CD4-positive, alpha-beta T cell treated with Interleukin-10 for 1 hour (primary cell): Measurements from ENCODE around the gene ZFP1.

Experiments used
- DNase-seq: peaks from one replicate; pipeline ENCODE4 v3.0.0-alpha.2; 2020

ZFP1 gene

GRCh38 chr16:75148311-75149195 is at the start of gene ZFP1:
TSS of gene ZFP1 (plus strand) at chr16:75148524. CDS start at chr16:75152952, 4,428 bp downstream.
- peak; percentile 95 for DNase-seq

DNA sequence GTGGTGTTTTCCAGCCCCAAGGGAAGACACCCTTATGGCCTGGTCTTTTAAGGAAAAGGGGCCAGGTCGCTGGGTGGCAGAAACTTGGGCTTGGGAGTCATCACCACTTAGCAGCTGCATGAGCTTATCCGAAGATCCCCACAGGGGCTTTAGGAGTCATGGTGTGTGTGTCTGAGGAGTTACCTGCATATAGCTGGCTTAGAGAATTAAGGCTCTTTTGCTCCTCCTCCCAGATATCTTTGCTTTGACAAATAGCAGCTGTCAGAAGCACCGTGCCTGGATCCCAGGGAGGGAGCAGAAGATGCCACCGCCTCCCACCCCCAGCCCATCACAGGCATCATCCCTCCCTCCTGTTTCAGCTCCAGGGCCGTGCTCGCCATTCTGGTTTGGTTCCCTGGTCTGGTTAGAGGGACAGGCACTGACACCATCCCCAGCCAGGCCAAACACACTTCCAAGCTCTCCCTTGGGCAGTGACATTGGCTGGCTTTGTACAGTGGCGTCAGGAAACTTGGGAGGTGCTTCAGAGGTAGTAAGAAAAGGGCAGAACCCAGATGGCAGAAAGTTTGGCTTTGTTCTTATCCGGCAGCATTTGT is 49.2 kb upstream of the ZFP1 start:
- DNase-seq, result no peak

DNA sequence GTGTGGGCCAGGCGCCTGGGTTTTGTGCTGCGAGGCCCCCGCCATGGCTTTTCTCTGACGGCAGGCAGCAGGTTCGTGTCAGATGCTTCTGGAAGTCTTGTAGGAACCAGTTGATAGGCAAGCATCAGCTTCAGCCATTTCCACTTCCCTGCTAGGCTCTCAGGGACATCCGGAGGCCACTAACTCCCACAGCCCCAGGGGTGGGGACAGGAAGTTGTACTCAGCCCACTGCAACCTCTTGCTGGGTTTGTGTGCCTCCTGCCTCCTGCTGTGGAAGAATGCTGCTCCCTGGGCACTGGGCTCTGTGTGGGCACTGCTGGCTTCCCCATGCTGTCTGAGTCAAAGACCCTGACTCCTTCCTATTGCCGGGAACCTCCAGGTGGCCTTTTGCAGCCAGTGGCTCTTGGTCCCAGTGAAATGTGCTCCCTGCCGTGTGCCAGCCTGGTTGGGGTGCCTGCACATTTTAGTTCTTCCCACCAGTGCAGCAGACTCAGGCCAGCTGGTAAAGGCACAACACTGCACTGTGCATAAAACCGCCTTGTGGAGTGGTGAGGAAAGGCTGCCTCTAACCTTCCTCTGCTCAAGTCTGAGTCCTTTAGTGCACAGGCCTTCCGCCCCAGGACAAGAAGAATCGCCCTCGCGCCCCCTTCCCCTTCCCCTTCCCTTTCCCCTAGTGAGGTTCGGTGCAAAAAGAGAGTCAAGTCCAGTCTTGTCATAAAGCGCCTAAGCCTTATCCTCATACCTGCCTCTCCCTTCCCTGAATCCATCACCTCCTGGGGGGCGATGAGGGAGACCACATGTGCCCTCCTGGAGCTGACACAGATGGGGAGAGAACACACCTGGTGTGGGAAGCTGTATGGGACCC is 48.4 kb upstream of the ZFP1 start:
- peak; percentile 48 for DNase-seq

- DNase-seq, result no peak
Measured at GRCh38 chr16:75100603-75100990, 47.7 kb upstream of the ZFP1 start.

DNA sequence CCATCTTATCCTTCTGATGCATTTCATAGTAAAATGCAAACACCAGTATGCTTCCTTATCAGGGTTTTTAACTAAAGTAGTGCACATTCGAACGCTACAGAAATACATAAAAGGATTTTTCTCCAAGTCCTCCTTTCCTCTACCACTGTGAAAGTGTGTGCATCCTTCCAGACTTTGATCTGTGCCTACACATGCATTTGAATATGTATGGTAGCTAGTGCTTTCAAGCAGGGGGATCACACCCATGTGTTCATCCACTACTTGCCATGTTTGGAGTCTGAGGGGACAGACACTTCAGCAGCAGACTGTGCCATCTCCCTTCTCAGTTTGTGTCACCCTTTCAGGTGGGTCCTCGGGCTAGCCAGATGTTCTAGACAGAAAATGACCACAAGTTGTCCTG is 46.7 kb upstream of the ZFP1 start:
- DNase-seq, result no peak

- no peak for DNase-seq
Measured at GRCh38 chr16:75102595-75102994, 45.7 kb upstream of the ZFP1 start.

GRCh38 chr16:75103994-75104393 is 44.3 kb upstream of the ZFP1 start:
- no peak for DNase-seq

- no peak for DNase-seq
Measured at GRCh38 chr16:75104836-75105235, 43.5 kb upstream of the ZFP1 start.

GRCh38 chr16:75105306-75106061 is 42.8 kb upstream of the ZFP1 start:
- DNase-seq, result peak; percentile 26

DNA sequence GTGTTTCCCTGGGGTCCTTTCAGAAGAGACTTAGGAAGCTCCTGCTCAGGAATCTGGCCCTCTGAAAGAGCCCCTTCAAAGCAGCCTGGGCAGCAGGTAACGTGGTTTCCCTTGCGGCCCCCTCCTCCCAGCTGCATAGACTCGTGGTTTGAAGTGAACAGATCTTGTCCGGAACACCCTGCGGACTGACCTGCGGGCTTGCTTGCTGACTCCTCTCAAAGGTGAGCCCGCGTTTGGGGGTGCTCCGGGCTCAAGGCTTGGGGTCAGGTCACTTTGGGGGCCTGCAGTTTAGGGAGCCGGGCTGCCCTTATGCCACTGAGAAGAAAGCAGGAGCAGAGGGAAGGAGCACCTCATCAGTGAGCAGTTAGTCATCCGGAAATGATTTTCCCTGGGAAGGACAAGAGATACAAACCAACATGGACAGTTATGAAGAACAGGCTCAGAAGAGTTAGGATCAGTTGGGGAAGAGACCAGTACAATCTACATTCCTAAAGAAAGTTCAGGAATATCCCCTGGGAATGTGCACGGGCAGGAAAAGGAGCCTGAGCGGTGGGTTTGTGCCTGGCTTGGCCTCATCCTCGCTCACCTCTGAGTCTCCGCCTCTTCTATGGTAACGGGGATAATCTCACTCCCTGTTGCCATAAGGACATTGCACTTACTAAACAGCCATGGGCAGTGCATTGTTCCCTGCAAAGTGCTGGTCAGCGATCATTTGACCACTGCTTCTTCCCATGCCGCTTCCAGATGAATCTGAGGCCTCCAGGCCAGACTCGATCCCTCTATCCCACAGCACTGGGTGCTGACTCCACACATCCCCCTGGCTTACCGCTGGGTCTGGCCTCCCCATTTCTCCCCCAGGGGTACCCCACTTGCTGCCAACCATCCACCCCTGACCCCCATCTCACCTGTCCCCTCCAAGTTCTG is 41.7 kb upstream of the ZFP1 start:
- no peak for DNase-seq

GRCh38 chr16:75107505-75107904 is 40.8 kb upstream of the ZFP1 start:
- no peak for DNase-seq

GRCh38 chr16:75108792-75109731 is 39.3 kb upstream of the ZFP1 start:
- DNase-seq, result peak; percentile 65

GRCh38 chr16:75109732-75110243 is 38.5 kb upstream of the ZFP1 start:
- DNase-seq, result no peak

DNA sequence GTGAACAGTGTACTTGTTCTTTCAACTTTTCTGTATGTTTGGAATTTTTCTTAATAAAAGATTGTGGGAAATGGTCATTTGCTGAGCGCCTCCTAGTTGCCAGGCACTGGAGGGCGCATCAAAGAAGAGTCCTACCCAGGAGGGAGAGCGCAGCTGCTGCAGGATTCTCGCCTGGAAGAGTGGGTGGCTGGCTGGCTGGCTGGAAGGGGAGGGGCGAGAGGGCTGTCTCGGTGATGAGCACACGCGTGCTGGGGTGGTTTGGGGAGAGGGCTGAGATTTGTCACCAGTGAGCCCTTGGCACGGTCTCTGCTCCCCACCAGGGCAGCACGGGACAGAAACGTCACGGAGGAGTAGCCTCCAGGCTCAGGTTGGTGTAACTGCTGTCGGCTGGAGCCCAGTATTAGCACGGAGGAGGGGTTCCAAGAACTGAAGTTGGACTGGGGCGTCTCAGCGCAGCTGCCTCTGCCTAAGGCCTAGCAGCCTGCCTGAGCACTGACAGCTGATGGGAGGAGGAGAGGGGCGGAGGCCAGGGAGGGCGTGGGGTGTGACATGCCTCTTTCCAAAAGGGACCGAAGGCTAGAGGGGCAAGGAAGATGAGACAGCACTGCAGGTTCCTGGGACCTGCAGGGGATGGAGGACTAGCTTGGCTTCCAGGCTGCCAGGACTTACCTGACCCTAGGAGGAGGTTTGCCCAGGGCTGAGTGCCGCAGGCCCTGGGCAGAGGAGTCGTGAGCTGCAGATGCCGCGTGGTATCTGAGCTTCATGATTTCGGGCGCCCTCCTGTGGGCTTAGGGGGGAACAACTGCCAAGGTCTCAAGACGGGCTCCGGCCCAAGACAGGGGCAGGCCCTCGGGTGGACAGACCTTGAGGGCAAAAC is 37.4 kb upstream of the ZFP1 start:
- peak; percentile 85 for DNase-seq

GRCh38 chr16:75111514-75111940 is 36.8 kb upstream of the ZFP1 start:
- DNase-seq, result no peak

DNA sequence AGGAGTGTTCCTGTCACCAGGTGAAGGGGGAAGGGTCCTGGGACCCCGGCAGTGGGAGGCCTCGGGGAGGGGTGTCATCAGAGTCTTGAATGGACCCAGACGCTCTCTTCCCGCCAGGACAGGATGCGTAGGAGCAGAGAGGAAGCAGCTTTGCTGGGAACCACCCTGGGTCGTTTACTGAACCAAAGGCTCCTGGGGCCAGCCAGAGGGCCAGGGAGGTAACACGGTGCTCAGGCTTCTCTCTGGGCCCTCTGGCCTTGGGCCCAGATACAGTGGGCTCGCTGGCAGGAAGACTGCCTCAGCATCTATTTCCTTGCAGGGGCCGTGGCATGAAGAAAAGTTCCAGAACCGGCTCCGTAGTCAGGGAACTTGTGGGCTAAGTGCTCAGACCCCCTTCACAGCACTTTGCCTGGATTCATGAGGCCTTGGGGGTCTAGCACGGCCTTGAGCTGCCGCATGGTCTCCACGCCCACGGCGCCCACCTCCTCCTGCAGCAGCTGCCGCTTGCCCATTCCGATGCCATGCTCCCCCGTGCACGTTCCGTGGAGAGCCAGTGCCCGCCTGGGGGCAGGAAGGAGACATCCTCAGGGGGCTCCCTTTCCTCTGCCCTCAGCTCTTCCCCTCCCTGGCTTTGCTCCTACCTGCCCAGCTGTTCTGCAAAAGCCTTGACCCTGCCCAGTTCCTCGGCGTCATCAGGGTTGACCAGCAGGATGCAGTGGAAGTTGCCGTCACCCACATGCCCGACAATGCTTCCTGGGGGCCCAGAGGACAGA is 36.2 kb upstream of the ZFP1 start:
- no peak for DNase-seq

DNA sequence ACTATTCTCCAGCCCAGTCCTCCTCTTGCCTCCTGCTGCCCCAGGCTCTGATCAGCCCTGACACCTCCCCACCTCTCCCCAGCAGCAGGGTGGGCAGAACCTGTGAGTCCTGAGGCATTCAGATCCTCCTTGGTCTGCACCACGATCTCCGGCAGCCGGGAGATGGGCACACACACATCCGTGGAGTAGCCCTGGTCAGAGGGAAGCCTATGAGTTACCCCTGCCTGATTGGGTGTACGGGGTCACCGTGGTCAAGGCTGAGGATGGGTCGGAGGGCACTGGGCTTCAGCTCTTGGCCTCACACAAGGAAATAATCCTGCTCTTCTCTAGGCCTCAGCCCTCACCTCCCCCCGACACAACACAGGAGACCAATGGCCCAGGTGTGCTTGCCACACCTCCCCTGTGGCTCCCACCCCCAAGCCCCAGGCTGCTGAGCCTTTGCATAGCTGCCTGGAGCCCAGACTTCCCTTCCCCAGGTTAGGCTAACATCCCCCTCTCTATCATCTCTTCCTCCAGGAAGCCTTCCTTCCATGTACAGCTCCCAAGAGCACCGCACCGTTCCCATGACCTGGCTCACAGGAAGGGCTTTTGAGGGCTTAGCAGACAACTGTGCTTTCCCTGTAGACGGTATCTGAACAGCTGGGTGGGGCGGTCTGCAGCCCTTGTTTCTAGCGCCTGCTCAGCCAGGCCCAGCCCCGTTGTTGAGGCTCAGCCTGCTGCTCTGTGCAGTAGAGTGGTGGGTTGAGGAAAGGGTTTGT is 35.4 kb upstream of the ZFP1 start:
- DNase-seq, result no peak
